ENCODE measurements around the gene FAM47A.

The FAM47A gene

DNA sequence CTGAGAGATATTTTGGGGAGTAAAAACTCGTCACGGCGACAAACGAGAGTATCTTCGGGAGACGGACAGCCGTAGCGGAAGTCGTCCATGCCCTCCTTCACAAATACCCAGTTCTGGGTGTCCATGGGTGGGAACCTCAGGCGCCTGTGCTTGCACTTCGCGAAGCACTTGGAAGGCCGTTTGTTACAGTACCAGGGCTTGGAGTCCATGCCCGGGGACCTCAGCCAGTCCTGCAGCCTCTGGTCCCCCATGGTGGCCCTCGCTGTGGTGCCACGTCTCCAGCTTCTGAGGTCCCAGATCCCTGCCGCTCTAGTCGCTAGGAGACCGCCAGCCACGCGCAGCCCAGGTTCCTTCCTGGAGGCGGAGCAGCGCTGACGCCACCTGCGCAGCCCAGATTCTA is at the start of gene FAM47A:
Gene FAM47A, minus strand, starts transcription at position 287 of the 400 bp plus-strand sequence. Its CDS starts 36 bp downstream, at position 251.
- DNase-seq: no peak

- no peak for DNase-seq
These were observed 15.2 kb upstream of the FAM47A start for GRCh38 chrX:34147345-34147744.

DNA sequence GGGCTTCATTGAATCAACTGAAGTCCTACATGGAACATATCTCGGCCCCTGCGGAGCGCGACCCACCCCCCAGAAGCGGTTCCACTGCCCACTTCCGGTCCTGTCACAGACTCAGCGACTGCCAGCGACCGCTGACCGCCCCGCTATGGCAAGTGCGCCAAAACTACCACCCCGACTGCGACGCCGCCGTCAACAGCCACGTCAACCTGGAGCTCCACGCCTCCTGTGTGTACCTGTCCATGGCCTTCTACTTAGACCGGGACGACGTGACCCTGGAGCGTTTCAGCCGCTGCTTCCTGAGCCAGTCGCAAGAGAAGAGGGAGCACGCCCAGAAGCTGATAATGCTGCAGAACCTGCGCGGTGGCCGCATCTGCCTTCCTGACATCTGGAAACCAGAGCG is 14.8 kb upstream of the FAM47A start:
- no peak for DNase-seq

DNA sequence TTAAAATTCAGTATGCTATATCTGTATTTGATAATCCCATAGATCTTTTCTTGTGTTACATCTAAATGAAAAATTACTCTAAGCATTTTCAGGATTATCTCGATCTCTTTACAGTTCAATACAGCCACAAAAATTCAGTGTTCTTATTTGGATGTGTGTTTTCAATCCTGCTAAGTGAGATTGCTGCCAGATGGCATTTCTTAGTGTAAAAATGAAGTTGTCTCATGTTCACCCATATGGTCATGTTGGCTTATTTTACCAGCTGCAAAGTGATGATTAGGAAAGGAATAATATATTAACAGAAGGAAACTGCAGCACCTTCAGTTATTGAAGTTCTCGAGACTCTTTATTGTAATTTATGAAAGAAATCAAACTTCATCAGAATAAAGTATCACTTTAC is 12.1 kb upstream of the FAM47A start:
- no peak for DNase-seq

GRCh38 chrX:34140816-34141215 is 8.7 kb upstream of the FAM47A start:
- DNase-seq: no peak

GRCh38 chrX:34130980-34131744 is 952 bp downstream of the FAM47A start:
- no peak for DNase-seq

- DNase-seq: no peak
These were observed 1.6 kb downstream of the FAM47A start for GRCh38 chrX:34130501-34130900.

GRCh38 chrX:34126011-34126410 is 6.1 kb downstream of the FAM47A start:
- no peak for DNase-seq

DNA sequence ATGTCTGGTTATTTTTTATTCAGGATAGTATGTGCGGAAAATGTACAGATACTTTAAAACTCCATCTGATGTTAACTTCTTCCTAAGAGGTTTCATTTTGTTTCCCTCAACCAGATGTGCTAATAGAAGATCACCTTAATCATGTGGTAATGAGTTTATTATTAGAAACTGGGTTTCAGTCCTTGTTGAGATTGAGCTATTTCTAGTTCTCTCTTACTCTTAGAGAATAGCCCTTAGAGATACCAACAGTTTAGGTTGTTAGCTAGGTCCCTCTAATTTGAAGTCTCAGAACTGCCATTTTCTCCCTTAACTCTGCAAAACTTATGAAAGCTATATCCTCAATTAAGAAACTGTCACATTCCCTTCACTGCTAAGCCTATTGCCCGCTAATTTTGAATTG is 13.0 kb downstream of the FAM47A start:
- DNase-seq: no peak

GRCh38 chrX:34112459-34112858 is 19.7 kb downstream of the FAM47A start:
- DNase-seq: no peak

Data from stimulated activated CD8-positive, alpha-beta memory T cell treated with anti-CD3 and anti-CD28 coated beads, Interleukin-4, amount 100 ng/mL, for 48 hours (primary cell).